IPS DF 6.9 (cell line): ENCODE results near the gene EMC10.

Source experiments
- DNase-seq: peaks from one replicate; pipeline ENCODE4 v3.0.0-alpha.2; 2013; ENCODE audit warnings: low read depth, low spot score
- H3K27ac ChIP-seq: one replicate; pipeline ENCODE4 v1.5.1; 2013; ENCODE audit warnings: low read length, control low read depth
- H3K27me3 ChIP-seq: 2 replicates; pipeline ENCODE4 v1.6.1; 2013; ENCODE audit warnings: mild to moderate bottlenecking, low read length; ENCODE audit not compliant: control insufficient read depth, insufficient read depth
- H3K36me3 ChIP-seq: 2 replicates; pipeline ENCODE4 v1.6.1; 2013; ENCODE audit warnings: low read length; ENCODE audit not compliant: control insufficient read depth, insufficient read depth
- H3K4me1 ChIP-seq: 2 replicates; pipeline ENCODE4 v1.6.1; 2013; ENCODE audit warnings: low read length; ENCODE audit not compliant: control insufficient read depth, insufficient read depth
- H3K4me3 ChIP-seq: 2 replicates; pipeline ENCODE4 v1.5.1; 2013; ENCODE audit warnings: mild to moderate bottlenecking, low read length
- H3K9me3 ChIP-seq: 2 replicates; pipeline ENCODE4 v1.6.1; 2013; ENCODE audit warnings: low read length, inconsistent platforms; ENCODE audit not compliant: control insufficient read depth, insufficient read depth
- WGBS: extraction: QIAGEN DNeasy Blood & Tissue Kit; methylation state at CpG from one replicate; pipeline ENCODE4 v1.1.7; 2013; ENCODE audit warnings: mixed read lengths, missing lambda C conversion rate; ENCODE audit not compliant: insufficient read length, insufficient coverage; 5-methylcytosine and 5-hydroxymethylcytosine counted together

The EMC10 gene

DNA sequence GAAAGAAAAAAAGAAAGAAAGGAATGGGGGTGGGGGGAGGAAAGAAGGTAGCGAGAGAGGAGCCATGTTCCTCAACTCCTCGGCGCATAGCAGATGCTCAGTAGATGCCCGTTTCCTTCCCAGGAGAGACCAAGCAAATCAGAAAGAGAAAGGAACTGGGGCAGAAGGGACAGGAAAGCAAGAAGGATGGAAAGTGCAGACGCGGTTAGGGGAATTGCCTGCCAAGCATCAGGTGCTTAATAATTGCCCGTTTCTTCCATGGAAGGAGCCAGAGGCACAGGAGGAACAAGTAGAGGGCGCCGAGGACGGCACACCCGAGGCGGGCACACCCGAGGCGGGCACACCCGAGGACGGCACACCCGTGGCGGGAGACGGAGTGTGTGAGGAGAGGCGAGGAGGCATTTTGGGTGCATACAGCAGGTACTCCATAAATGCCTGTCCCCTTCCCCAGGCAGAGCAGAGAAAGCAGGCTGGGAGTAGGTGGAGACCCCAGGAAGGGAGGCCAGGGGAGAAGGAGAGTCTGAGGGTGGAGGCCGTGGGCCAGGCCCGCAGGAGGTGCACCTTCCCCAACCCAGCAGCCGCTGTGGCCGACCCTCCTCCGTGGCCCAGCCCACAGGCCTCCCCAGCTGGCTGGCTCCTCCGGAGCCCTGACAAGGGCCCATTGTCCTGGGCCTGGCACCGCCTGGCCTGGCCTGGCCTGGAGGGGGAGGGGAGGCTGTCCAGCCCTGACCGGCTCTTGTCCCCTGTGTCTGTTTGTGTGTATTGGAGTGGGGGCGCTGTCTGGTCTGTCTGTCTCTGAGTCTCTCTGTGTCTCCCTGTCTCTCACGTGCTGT lies 20.1 kb downstream of the EMC10 start:
- H3K27ac ChIP-seq: no peak overlapping the region
- H3K4me3 ChIP-seq: no peak overlapping the region
- peaks cover 4% of the 10 kb centered on the region; the same call in 1 of the 2 replicates for H3K4me1 ChIP-seq
- H3K27me3 ChIP-seq: no peaks in the 10 kb centered on the region; the same call in 1 of the 2 replicates
- no peak for DNase-seq
- peaks cover 5% of the 10 kb centered on the region for H3K9me3 ChIP-seq
- no CpG with 5 or more reads among the region's 30 CpGs for WGBS
- H3K36me3 ChIP-seq: no peaks in the 10 kb centered on the region

DNA sequence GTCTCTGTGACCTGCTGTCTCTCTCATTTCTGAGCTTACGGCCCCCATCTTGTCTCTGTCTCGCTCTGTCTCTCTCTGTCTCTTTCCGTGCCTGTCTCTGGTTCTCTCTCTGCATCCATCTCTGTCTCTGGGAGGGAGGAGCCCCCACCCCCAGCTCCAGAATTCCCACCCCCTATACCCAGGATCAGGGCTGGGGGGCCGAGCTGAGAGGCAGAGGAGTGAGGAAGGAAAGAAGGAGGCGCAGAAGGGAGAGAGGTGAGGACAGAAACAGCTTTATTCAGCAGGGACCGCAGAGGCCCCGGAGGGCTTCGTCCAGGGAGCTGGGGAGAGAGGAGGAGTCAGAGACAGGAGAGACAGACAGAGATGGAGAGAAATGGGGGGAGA lies 20.7 kb downstream of the EMC10 start:
- peaks cover 5% of the 10 kb centered on the region for H3K9me3 ChIP-seq
- no peaks in the 10 kb centered on the region; the same call in 1 of the 2 replicates for H3K27me3 ChIP-seq
- WGBS: no CpG with 5 or more reads among the region's 8 CpGs

GRCh38 chr19:50498219-50499056 lies 22.1 kb downstream of the EMC10 start:
- DNase-seq: no peak
- H3K27me3 ChIP-seq: no peaks in the 10 kb centered on the region; the same call in 1 of the 2 replicates
- H3K4me3 ChIP-seq: no peak overlapping the region
- 100% methylated on average over 2 of the region's 11 CpGs for WGBS
- peaks cover 3% of the 10 kb centered on the region for H3K9me3 ChIP-seq
- H3K27ac ChIP-seq: no peak overlapping the region
- no peaks in the 10 kb centered on the region for H3K36me3 ChIP-seq
- H3K4me1 ChIP-seq: peaks cover 4% of the 10 kb centered on the region; the same call in 1 of the 2 replicates

More for the DNA sequence above, 20.7 kb downstream of the EMC10 start:
- no peak overlapping the region for H3K27ac ChIP-seq
- H3K36me3 ChIP-seq: no peaks in the 10 kb centered on the region
- peaks cover 4% of the 10 kb centered on the region; the same call in 1 of the 2 replicates for H3K4me1 ChIP-seq
- DNase-seq: no peak
- no peak overlapping the region for H3K4me3 ChIP-seq

- WGBS: no CpG with 5 or more reads among the region's 27 CpGs
- H3K4me1 ChIP-seq: peaks cover 4% of the 10 kb centered on the region; the same call in 1 of the 2 replicates
- H3K27me3 ChIP-seq: no peaks in the 10 kb centered on the region; the same call in 1 of the 2 replicates
- no peaks in the 10 kb centered on the region; the same call in 1 of the 2 replicates for H3K9me3 ChIP-seq
- no peak overlapping the region for H3K4me3 ChIP-seq
- no peaks in the 10 kb centered on the region for H3K36me3 ChIP-seq
- H3K27ac ChIP-seq: no peak overlapping the region
- no peak for DNase-seq
These were observed 23.9 kb downstream of the EMC10 start for GRCh38 chr19:50500060-50500752.

DNA sequence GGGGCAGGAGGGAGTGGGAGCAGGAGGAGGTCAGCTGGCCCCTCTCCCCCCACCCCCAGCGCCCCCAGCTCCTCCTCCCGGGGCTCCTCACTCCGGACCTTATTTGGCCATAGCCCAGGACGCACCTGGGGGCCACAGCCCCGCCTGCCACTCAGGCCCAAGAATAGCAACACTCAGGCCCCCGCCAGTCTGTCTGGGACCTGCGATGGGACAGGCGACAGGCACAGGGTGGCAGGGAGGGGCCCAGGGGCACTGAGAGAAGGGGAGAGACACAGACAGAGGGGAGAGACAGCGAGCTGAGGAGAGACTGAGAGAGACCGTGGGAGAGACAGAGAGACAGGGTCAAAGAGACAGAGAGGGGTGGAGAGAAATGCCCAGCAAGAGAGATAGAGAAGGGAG lies 24.4 kb downstream of the EMC10 start:
- DNase-seq: no peak
- Histone ChIP-seq H3K4me3 (no peak overlapping the region), H3K27me3 (no peaks in the 10 kb centered on the region; the same call in 1 of the 2 replicates), H3K4me1 (peaks cover 4% of the 10 kb centered on the region; the same call in 1 of the 2 replicates), H3K27ac (no peak overlapping the region), H3K36me3 (no peaks in the 10 kb centered on the region), H3K9me3 (no peaks in the 10 kb centered on the region; the same call in 1 of the 2 replicates)
- WGBS: no CpG with 5 or more reads among the region's 10 CpGs

- Histone ChIP-seq H3K4me3 (no peak overlapping the region), H3K9me3 (no peaks in the 10 kb centered on the region; the same call in 1 of the 2 replicates), H3K27ac (no peak overlapping the region), H3K4me1 (peaks cover 4% of the 10 kb centered on the region; the same call in 1 of the 2 replicates), H3K27me3 (no peaks in the 10 kb centered on the region; the same call in 1 of the 2 replicates), H3K36me3 (no peaks in the 10 kb centered on the region)
- no peak for DNase-seq
- no CpG with 5 or more reads among the region's 12 CpGs for WGBS
These were observed 24.9 kb downstream of the EMC10 start for GRCh38 chr19:50501186-50501567.

GRCh38 chr19:50501568-50502475 lies 25.5 kb downstream of the EMC10 start:
- peaks cover 4% of the 10 kb centered on the region; the same call in 1 of the 2 replicates for H3K4me1 ChIP-seq
- no peaks in the 10 kb centered on the region for H3K36me3 ChIP-seq
- no peaks in the 10 kb centered on the region; the same call in 1 of the 2 replicates for H3K27me3 ChIP-seq
- H3K4me3 ChIP-seq: no peak overlapping the region
- no CpG with 5 or more reads among the region's 25 CpGs for WGBS
- no peak for DNase-seq
- no peaks in the 10 kb centered on the region; the same call in 1 of the 2 replicates for H3K9me3 ChIP-seq
- no peak overlapping the region for H3K27ac ChIP-seq

- no peak for DNase-seq
- Histone ChIP-seq H3K4me1 (no peaks in the 10 kb centered on the region), H3K9me3 (no peaks in the 10 kb centered on the region), H3K36me3 (no peaks in the 10 kb centered on the region), H3K27ac (no peak overlapping the region), H3K27me3 (no peaks in the 10 kb centered on the region), H3K4me3 (no peak overlapping the region; the same call in 1 of the 2 replicates)
- WGBS: no CpG with 5 or more reads among the region's 30 CpGs
These were observed 29.7 kb downstream of the EMC10 start for GRCh38 chr19:50505856-50506611.

- Histone ChIP-seq H3K4me1 (no peaks in the 10 kb centered on the region), H3K9me3 (no peaks in the 10 kb centered on the region), H3K36me3 (no peaks in the 10 kb centered on the region), H3K4me3 (no peak overlapping the region), H3K27me3 (no peaks in the 10 kb centered on the region), H3K27ac (no peak overlapping the region)
- DNase-seq: no peak
- 100% methylated on average over 1 of the region's 10 CpGs for WGBS
These were observed 30.4 kb downstream of the EMC10 start for GRCh38 chr19:50506700-50507099.
